GM21723 (cell line): ENCODE data around the gene RGPD3.
"Not testable (repeated sequence)": the region's sequence is repeated elsewhere in the genome, so short reads cannot be mapped to it uniquely, and the experiment has no call there.

Source experiments
- ATAC-seq: cut with Tn5 transposase; IDR thresholded peaks from one replicate; pipeline ENCODE4 v1.9.1; 2021; ENCODE audit warnings: mild to moderate bottlenecking, moderate library complexity; ENCODE audit not compliant: unreplicated experiment

The RGPD3 gene

GRCh38 chr2:106468107-106468506, at the start of gene RGPD3:
Gene RGPD3 (minus strand): TSS chr2:106468413. CDS start chr2:106468288, 125 bp downstream.
- not testable (repeated sequence) for ATAC-seq

DNA sequence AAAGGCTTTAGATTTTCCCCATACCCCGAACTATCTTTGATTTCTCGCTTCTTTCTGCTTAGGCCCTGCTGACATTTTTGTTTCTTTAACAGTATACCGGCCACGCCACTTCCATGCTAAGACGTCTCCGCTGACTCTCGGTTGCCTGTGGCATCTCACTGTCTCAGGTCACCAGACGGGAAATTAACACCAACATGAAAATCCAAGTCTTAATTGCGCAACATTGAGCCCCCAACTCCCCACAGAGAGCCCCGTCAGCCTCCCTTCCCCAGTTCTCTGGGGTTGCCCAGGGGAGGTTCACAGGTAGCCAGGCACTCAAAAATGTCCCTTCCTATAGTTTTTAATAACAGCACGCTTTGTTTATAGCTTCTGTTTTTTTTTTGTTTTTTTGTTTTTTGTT, 49.1 kb upstream of the RGPD3 start:
- no peak for ATAC-seq

DNA sequence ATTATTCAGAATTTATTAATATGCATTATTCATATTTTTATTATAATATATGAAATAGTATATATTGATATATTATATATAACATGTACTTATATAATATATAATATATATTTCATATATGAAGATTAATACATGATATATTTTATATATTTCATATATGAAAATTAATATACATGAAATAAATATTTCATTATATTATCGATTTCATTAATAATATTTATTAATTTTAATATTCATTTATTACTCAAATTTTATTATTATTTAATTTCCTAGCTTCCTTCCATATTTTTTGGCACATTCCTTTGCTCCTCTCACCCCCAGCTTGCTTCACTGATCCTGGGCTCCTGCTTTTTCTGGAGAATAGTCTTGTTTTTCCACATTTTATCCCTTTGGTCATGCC, 48.7 kb upstream of the RGPD3 start:
- ATAC-seq = no peak

- no peak for ATAC-seq
Measured at GRCh38 chr2:106516436-106516835, 48.2 kb upstream of the RGPD3 start.

DNA sequence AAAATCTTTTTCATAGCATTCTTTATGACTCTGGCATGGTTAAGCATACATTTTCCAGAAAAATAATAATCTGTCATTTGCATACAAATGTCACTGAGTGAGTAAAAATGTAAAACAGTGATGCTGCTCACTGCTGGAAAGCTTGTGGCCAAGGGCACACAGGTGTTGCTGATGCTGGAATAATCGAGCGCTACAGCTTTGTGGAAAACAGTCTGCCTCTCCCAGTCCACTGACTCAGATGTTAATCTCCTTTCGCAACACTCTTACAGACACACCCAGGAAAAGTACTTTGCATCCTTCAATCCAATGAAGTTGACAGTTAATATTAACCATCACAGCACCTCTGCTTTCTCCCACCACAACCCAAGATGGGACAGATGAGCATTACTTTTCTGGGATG, 46.6 kb upstream of the RGPD3 start:
- not testable (repeated sequence) for ATAC-seq

DNA sequence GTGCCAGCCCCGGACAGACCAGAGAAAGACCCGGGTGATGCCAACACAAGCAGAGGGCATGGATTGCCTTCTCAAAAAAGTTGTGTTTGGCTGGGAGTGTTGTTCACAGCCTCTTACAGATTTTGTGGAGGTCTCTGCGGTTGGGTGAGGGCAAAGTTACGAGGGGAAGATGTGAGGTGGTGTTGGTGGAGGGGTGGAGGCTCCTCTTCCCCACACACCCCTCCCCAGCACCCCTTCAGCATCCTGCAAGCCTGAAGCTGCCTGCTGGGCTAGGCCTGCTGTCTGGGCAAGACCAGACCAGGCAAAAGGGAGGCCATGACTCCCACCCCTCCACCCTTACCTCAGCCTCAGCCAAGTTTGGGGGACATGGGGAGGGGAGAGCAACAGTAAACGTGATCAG, 45.2 kb upstream of the RGPD3 start:
- not testable (repeated sequence) for ATAC-seq

DNA sequence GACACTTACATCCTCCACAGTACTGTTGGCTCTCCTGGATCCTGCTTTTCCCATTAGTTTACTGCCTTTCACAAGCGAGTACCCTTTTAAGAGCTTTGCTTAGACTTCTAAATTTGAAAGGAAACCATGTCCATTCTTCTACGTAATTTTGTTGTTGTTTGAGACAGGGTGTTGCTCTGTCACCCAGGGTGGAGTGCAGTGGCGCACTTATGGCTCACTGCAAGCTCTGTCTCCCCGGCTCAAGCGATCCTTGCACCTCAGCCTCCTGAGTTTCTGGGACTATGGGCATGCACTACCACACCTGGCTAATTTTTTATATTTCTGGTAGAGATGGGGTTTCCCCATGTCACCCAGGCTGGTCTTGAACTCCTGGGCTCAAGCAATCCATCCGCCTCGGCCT, 43.7 kb upstream of the RGPD3 start:
- not testable (repeated sequence) for ATAC-seq

DNA sequence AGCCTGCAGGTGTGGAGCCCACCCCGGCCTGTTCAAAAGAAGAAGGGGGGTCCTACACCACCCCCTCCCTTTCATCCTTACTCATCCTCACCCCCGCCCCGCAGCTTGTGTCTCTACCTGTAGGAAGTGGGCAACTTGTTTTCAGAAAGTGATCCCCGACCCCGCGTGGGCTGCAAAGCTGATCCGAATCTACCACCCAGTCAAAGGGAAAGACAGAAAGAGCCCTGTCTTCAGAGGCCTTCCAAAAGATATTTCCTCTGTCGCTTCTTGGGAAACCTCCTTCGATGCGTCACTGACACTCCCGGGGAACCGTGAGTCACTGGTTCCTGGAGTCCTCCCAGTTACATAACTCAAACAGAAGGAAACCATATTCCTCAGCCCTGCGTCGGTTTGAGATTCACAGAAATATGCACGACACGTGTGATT, 43.3 kb upstream of the RGPD3 start:
- ATAC-seq = not testable (repeated sequence)

- not testable (repeated sequence) for ATAC-seq
Measured at GRCh38 chr2:106510791-106511190, 42.6 kb upstream of the RGPD3 start.

DNA sequence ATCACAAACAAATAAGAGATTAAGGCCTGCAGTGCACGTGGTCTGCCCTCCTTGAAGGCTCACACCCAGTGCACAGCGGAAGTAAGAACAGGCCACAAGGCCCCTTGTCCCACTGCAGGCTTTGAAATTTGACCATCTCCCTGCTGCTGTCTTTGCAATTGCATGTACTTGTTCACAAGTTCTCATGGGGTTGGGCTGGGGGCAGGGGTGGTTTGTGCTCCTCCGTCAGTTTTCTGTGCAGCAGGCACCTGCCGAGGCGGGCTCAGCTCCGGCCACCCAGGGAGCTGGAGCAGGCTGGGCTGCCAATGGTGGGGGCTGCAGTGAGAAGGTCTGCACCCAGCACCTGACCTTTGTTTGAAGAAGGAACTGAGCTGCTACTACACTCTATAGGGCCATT, 41.2 kb upstream of the RGPD3 start:
- ATAC-seq = not testable (repeated sequence)

DNA sequence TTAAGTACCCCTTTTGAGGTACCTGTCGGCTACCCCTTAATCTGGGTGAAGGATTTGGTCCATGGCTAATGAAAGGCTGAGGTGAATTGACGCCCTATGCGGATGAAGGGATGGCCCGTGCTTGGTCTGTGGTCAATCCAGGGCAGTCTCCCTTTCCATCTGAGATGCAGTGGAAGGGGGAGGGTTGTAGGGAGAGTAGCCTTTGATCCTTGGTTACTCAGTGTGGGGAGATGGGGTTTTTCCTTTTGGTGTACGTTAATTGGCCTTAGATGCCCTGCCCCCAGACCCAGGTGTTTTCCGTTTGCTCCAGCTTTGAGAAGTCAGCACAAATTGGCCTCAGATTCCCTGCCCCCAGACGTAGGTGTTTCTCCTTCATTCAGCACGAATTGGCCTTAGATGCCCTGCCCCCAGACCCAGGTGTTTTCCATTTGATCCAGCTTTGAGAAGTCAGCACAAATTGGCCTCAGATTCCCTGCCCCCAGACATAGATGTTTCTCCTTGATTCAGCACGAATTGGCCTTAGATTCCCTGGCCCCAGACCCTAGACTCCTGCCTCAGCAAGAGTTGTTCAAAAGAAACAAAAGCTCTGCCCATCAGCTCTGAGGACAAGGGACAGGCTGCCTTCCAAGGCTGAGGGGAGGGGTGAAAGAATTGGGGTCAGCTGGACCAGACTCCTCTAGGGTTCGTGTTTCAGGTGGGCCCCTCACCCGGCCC, 40.6 kb upstream of the RGPD3 start:
- not testable (repeated sequence) for ATAC-seq

DNA sequence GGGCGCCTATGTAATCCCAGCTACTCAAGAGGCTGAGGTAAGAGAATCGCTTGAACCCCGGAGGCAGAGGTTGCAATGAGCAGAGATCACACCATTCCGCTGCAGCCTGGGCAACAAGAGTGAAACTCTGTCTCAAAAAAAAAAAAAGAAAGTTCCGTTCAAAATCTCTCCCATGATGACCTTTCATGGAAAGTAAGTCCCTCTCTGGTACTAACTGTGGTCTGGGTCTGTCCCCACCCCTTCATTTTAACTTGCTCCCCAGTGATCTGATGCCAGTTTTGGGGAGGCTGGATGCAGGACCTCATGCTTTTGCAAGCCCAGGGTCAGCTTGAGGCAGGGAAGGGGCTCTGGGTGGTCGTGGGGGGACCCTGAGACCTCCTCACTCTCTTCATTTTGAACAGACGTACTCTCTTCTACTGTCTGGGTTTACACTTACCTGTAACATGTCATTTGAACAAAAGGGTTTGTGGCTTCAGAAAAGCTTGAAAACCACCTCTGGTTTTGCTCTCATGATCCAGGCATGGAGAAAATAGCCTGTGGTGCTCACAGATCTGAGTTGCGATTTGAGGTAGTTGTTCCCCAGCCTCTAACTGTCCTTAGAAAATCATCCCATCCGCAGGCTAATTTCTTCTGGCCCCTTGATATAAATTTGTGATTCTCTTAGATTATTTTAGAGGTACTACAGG, 37.9 kb upstream of the RGPD3 start:
- not testable (repeated sequence) for ATAC-seq

DNA sequence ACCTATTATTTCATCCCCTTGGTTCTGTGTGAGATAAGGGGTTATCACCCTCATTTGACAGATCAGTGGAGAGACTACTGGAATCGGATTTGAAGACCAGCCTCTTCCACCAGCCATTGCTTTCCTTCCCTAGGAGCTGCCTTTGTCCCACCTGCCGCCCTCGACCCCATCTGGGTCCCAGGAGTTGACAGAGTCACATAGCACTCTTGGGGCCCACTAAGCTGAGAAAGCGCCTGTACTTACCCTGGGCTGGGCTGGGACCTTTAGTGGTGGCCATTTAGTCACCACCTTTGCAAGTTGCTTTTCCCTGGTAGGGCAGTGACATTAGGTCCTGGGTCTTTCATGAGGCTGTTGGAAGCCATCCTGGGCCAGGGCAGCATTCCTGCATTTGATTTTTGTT, 36.6 kb upstream of the RGPD3 start:
- ATAC-seq = not testable (repeated sequence)

- not testable (repeated sequence) for ATAC-seq
Measured at GRCh38 chr2:106504192-106504591, 36.0 kb upstream of the RGPD3 start.

DNA sequence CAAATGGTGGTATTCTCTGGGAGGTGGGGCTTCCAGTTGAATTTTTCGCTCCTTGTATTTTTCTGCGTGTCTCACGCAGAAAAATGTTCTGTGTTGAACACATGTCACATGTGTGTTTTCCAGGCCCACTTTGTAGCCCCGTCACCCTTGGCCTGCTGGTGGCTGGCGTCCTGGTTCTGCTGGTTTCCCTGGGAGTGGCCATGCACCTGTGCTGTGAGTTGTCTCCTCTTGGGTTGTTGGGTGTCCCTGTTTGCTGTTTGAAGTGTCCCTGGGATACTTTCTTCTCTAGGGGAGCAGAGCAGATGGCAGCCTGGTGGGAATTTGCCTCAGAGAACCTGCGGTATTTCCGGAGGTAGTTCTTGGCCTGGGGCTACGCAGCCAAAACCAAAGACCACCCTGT, 34.1 kb upstream of the RGPD3 start:
- not testable (repeated sequence) for ATAC-seq

DNA sequence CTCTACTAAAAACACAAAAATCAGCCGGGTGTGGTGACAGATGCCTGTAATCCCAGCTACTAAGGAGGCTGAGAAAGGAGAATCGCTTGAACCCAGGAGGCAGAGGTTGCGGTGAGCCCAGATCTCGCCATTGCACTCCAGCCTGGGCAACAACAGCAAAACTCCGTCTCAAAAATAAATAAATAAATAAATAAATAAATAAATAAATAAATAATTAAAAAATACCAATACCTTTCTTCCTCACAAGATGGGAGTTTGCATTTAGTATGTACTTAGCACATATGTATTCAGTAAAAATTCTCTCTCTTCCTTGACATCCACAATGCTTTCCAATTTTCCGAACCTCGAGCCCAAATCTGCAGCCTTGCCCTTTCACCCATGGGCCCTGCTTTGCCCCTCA, 32.1 kb upstream of the RGPD3 start:
- ATAC-seq = not testable (repeated sequence)

DNA sequence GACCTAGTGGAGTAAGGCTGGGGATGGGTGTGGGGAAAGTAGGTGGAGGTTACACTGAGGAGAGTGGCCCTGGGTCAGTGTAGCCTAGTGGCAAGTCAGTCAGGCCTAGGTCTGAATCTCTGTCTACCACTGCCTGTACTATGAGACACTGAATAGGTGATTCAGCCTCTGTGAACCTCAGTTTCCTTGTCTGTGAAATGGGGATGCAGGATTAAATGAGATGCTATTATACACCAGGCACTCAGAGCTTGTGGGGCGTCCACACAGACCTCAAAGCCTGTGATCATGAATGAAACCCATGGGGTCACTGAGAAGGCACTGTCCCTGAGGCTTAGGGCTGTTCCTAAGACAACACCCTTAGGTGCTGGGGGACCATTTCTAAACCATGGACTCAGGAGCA, 30.3 kb upstream of the RGPD3 start:
- ATAC-seq = not testable (repeated sequence)

GRCh38 chr2:106492913-106493312, 24.7 kb upstream of the RGPD3 start:
- ATAC-seq = not testable (repeated sequence)

DNA sequence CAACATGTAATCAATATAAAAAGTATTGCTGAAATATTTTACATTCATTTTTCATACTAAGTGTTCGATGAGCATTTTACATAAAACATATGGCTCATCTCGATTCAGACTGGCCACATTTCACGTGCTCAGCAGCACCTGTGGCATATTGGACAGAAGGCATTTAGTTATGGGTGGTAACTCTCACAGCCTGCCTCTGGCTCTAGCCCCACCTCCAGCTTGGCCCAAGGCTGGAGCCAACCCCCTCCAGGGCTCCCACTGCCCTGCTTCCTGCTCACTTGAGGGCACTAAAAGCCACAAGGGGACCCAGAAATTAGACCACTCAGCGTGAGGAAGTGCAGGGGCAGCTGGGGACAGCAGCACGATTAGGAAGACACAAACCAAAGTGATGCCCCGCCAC, 24.2 kb upstream of the RGPD3 start:
- not testable (repeated sequence) for ATAC-seq

DNA sequence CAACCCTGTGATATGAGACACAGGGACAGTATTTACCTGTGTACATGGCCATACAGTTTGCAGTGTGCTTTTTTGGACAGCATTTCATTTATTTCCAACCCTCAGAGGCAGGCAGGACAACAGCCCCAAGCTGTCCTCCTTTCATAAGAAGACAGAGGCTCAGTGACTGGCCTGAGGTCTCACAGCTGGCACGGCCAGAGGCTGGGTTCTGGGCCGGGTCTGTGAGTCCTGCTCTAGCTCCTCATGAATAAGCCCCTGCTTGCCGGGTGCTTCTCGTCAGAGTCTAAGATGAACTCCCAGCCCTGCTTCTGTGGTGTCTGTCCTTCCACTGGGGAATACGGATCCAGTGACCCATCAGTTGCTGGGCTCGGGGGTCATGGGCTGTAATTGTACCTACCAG, 21.5 kb upstream of the RGPD3 start:
- ATAC-seq = not testable (repeated sequence)

DNA sequence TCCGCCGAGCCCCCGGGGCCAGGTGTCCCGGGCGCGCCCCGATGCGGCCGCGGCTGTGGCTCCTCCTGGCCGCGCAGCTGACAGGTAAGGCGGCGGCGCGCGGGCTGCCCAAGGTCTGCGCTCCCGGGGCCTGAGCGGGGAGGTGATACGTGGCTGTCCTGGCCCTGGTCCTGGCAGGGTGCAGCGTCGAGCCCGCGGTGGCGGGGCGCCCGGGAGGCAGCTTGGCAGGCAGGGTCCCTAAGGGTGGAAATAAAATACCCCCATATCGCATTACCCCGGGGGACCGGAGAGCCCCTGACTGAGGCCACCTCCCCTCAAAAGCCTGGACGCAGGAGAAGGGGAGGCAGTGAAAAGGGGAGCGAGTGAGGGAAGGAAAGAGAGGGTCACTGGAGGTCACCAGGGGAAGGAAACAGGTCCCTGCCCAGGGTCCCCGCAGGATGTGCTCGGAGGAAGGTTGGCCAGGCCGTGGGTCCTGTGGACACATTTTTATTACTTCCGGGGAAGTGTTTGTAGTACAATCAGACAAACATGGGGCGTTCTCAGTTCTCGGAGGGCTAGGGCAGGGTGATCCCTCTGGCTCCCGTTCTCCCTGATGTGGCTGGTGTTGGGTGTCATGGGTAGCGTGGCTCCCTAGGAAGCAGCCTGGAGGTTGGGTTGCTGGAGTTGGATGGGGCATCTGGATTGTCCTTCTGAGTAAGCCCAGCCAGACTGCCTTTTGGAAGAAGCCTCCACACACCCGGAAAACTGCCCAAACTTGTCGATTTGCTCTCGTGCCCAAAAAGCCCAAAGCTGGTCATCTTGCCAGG, 19.4 kb upstream of the RGPD3 start:
- ATAC-seq = not testable (repeated sequence)
